ENCODE data around the gene ARHGAP30. TPM values are rescaled to one million over a fixed set of nuclear protein-coding genes. Genes with fewer than 3 reads are reported as not detected.
"Not testable (repeated sequence)": the region's sequence is repeated elsewhere in the genome, so short reads cannot be mapped to it uniquely, and the experiment has no call there.

The ARHGAP30 gene
- total and polyA plus RNA-seq, 2 of the 4 experiments (the other 2 are of a cell fraction) = 0.02 TPM; not detected in 1

GRCh38 chr1:161026954-161027353 lies 42.7 kb downstream of the ARHGAP30 start:
- not testable (repeated sequence) for H2BK15ac ChIP-seq (ENCODE audit: low read depth, low read length); H3K4me3 ChIP-seq (ENCODE audit: insufficient read depth, low read depth, low read length)

GRCh38 chr1:161022432-161022831 lies 47.3 kb downstream of the ARHGAP30 start:
- H3K56ac ChIP-seq (ENCODE audit: extremely low read depth, insufficient read depth, low read length); H3K14ac ChIP-seq (replicated peaks; ENCODE audit: low read depth, low read length); POLR2A ChIA-PET (ENCODE audit: unreplicated experiment); intact Hi-C loops (cut with micrococcal nuclease); H3K9me1 ChIP-seq (ENCODE audit: insufficient read depth, low read length); H3K18ac ChIP-seq (ENCODE audit: low read depth, low read length); H3K23ac ChIP-seq (ENCODE audit: low read depth, low read length); H2BK5ac ChIP-seq (ENCODE audit: low read depth, low read length, poor library complexity, severe bottlenecking); H3K79me1 ChIP-seq (ENCODE audit: low read depth in 1 of 2, low read length in 2 of 2); H4K5ac ChIP-seq (ENCODE audit: low read depth, low read length); CTCF ChIA-PET; H2BK20ac ChIP-seq (ENCODE audit: low read depth, low read length); H3K36me3 ChIP-seq (ENCODE audit: control insufficient read depth, insufficient read depth, low read length); H2AK5ac ChIP-seq (ENCODE audit: low read depth, low read length); H3K4me1 ChIP-seq (ENCODE audit: control insufficient read depth, insufficient read depth, low read length); H2BK120ac ChIP-seq (ENCODE audit: low read depth, low read length); H3K27ac ChIP-seq (ENCODE audit: insufficient read depth, low read length); DNase-seq; H3K4me2 ChIP-seq (ENCODE audit: low read depth, low read length); dilution Hi-C loops (cut with HindIII; ENCODE audit: low sequenced_read_pairs, unreplicated experiment); in situ Hi-C loops (cut with MboI; ENCODE audit: low sequenced_read_pairs); H3K9ac ChIP-seq (ENCODE audit: low read depth, low read length); H2AFZ ChIP-seq (replicated peaks; ENCODE audit: low read length, poor library complexity); H3K4me3 ChIP-seq (ENCODE audit: insufficient read depth, low read depth, low read length); H4K91ac ChIP-seq (ENCODE audit: insufficient read depth, low read depth, low read length); ATAC-seq (ENCODE audit: low read depth); BruUV-seq (replicated peaks); H2BK15ac ChIP-seq (ENCODE audit: low read depth, low read length); H3K4ac ChIP-seq (ENCODE audit: low read depth, low read length); H3K9me3 ChIP-seq (ENCODE audit: control insufficient read depth, insufficient read depth, low read length); H4K8ac ChIP-seq (ENCODE audit: low read depth in 2 of 2, low read length in 2 of 2); H4K20me1 ChIP-seq (ENCODE audit: insufficient read depth, low read length); H2AK9ac ChIP-seq (replicated peaks; ENCODE audit: low read depth, low read length, poor library complexity): not testable (repeated sequence)
- no CpG with 5 or more reads among the region's 12 CpGs for WGBS, 2 experiments (ENCODE audit: extremely low coverage in 2 of 2, insufficient read length in 1 of 2)
- H3K27me3 ChIP-seq (ENCODE audit: control insufficient read depth, insufficient read depth, low read length) = peaks cover 28% of the 10 kb centered on the region

More at GRCh38 chr1:161026954-161027353, 42.7 kb downstream of the ARHGAP30 start:
- intact Hi-C loops (cut with micrococcal nuclease); H2AK5ac ChIP-seq (ENCODE audit: low read depth, low read length); H2BK5ac ChIP-seq (ENCODE audit: low read depth, low read length, poor library complexity, severe bottlenecking); POLR2A ChIA-PET (ENCODE audit: unreplicated experiment); H3K4ac ChIP-seq (ENCODE audit: low read depth, low read length); H3K27me3 ChIP-seq (ENCODE audit: control insufficient read depth, insufficient read depth, low read length); H3K4me2 ChIP-seq (ENCODE audit: low read depth, low read length); H3K79me1 ChIP-seq (ENCODE audit: low read depth in 1 of 2, low read length in 2 of 2); H3K36me3 ChIP-seq (ENCODE audit: control insufficient read depth, insufficient read depth, low read length); H3K23ac ChIP-seq (ENCODE audit: low read depth, low read length); H3K9ac ChIP-seq (ENCODE audit: low read depth, low read length); BruUV-seq (replicated peaks); H2AFZ ChIP-seq (replicated peaks; ENCODE audit: low read length, poor library complexity); H2BK20ac ChIP-seq (ENCODE audit: low read depth, low read length); dilution Hi-C loops (cut with HindIII; ENCODE audit: low sequenced_read_pairs, unreplicated experiment); H3K27ac ChIP-seq (ENCODE audit: insufficient read depth, low read length); H3K56ac ChIP-seq (ENCODE audit: extremely low read depth, insufficient read depth, low read length); ATAC-seq (ENCODE audit: low read depth); H4K8ac ChIP-seq (ENCODE audit: low read depth in 2 of 2, low read length in 2 of 2); H2BK120ac ChIP-seq (ENCODE audit: low read depth, low read length); in situ Hi-C loops (cut with MboI; ENCODE audit: low sequenced_read_pairs); H4K91ac ChIP-seq (ENCODE audit: insufficient read depth, low read depth, low read length); H3K14ac ChIP-seq (replicated peaks; ENCODE audit: low read depth, low read length); H4K20me1 ChIP-seq (ENCODE audit: insufficient read depth, low read length); H3K18ac ChIP-seq (ENCODE audit: low read depth, low read length); DNase-seq; H3K4me1 ChIP-seq (ENCODE audit: control insufficient read depth, insufficient read depth, low read length); H2AK9ac ChIP-seq (replicated peaks; ENCODE audit: low read depth, low read length, poor library complexity); H3K9me3 ChIP-seq (ENCODE audit: control insufficient read depth, insufficient read depth, low read length); H3K9me1 ChIP-seq (ENCODE audit: insufficient read depth, low read length); H4K5ac ChIP-seq (ENCODE audit: low read depth, low read length): not testable (repeated sequence)
- CTCF ChIA-PET = interaction anchor here (0.6 kb wide), 1 partner anchor 328 kb away, joined by 4 read pairs; no protein-coding TSS in a partner anchor
- WGBS, 2 experiments (ENCODE audit: extremely low coverage in 2 of 2, insufficient read length in 1 of 2) = no CpG with 5 or more reads among the region's 1 CpG

Measured in IMR-90 (cell line).